GM10847 (cell line): ENCODE data around the gene ACTR8.

Experiments
- POLR2A ChIP-seq: IDR thresholded peaks from 2 replicates; pipeline ENCODE4 v1.6.1; 2011; ENCODE audit not compliant: insufficient read length; ENCODE audit errors: extremely low read depth

The ACTR8 gene

GRCh38 chr3:53826048-53826447, 55.9 kb downstream of the ACTR8 start:
- no peak for TF ChIP-seq POLR2A

- no peak for TF ChIP-seq POLR2A
These were observed 57.2 kb downstream of the ACTR8 start for GRCh38 chr3:53824795-53825194.

GRCh38 chr3:53823956-53824657, 57.8 kb downstream of the ACTR8 start:
- TF ChIP-seq POLR2A: no peak

GRCh38 chr3:53823026-53823955, 58.7 kb downstream of the ACTR8 start:
- no peak for TF ChIP-seq POLR2A

GRCh38 chr3:53822331-53822741, 59.6 kb downstream of the ACTR8 start:
- TF ChIP-seq POLR2A: no peak

- no peak for TF ChIP-seq POLR2A
These were observed 60.3 kb downstream of the ACTR8 start for GRCh38 chr3:53821631-53822121.

- no peak for TF ChIP-seq POLR2A
These were observed 61.0 kb downstream of the ACTR8 start for GRCh38 chr3:53820756-53821580.

- no peak for TF ChIP-seq POLR2A
These were observed 61.9 kb downstream of the ACTR8 start for GRCh38 chr3:53820084-53820483.

- no peak for TF ChIP-seq POLR2A
These were observed 62.6 kb downstream of the ACTR8 start for GRCh38 chr3:53819163-53819868.

GRCh38 chr3:53818221-53819162, 63.5 kb downstream of the ACTR8 start:
- no peak for TF ChIP-seq POLR2A

- no peak for TF ChIP-seq POLR2A
These were observed 64.1 kb downstream of the ACTR8 start for GRCh38 chr3:53817809-53818208.

GRCh38 chr3:53817211-53817610, 64.7 kb downstream of the ACTR8 start:
- no peak for TF ChIP-seq POLR2A
